Transverse colon (tissue), 4 donors: ENCODE measurements around the gene ANKRD49. TPM values are rescaled to one million over a fixed set of nuclear protein-coding genes. Genes with fewer than 3 reads are reported as not detected.

Experiments used
- DNase-seq: peaks from one replicate; pipeline ENCODE4 v3.0.0-alpha.2; 2019
- H3K27ac ChIP-seq, 4 donors: fragments of 200-600 bp; sonication (generic); 2 replicates each; pipeline ENCODE4 v1.5.1; 2016 to 2018; ENCODE audit warnings: inconsistent platforms in 4 of 4
- H3K27me3 ChIP-seq: fragments of 200-600 bp; sonication (generic); 2 replicates; pipeline ENCODE4 v1.5.1; 2017; ENCODE audit warnings: inconsistent platforms
- H3K36me3 ChIP-seq, 4 donors: fragments of 200-600 bp; sonication (generic); 2 replicates each; pipeline ENCODE4 v1.5.1; 2017 to 2019; ENCODE audit warnings: inconsistent platforms in 4 of 4
- H3K4me1 ChIP-seq, 4 donors: fragments of 200-600 bp; sonication (generic); 2 replicates each; pipeline ENCODE4 v1.5.1; 2017 to 2020; ENCODE audit warnings: inconsistent platforms in 4 of 4
- H3K4me3 ChIP-seq, 4 donors: fragments of 200-600 bp; sonication (generic); 1 replicate in 1 of 4; 2 replicates in 3 of 4; pipeline versions ENCODE4 v1.5.1 to v1.6.1; 2017 to 2019; ENCODE audit warnings: inconsistent platforms in 4 of 4
- H3K9me3 ChIP-seq, 2 donors: fragments of 200-600 bp; sonication (generic); 2 replicates each; pipeline ENCODE4 v1.5.1; 2017 to 2019; ENCODE audit warnings: inconsistent platforms in 2 of 2
- CTCF ChIP-seq, 5 experiments: fragments of 200-600 bp in 3 of 5; fragments of 450-650 bp in 2 of 5; sonication (generic) in 3 of 5; IDR thresholded peaks; 1 replicate in 2 of 5; 2 replicates in 3 of 5; pipeline ENCODE4 v1.5.1; 2016 to 2017; ENCODE audit warnings: antibody characterized with exemption in 5 of 5, inconsistent platforms in 3 of 5, mild to moderate bottlenecking in 2 of 5, moderate library complexity in 1 of 5
- EP300 ChIP-seq: sonication (generic); formaldehyde crosslinking; IDR thresholded peaks from one replicate; pipeline ENCODE4 v1.6.1; 2017; ENCODE audit warnings: antibody characterized with exemption, low read depth
- POLR2A ChIP-seq: fragments of 450-650 bp; IDR thresholded peaks from one replicate; pipeline ENCODE4 v1.6.1; 2016; ENCODE audit warnings: antibody characterized with exemption, mild to moderate bottlenecking, moderate library complexity
- POLR2AphosphoS5 ChIP-seq, 3 donors: sonication (generic); formaldehyde crosslinking; IDR thresholded peaks; one replicate each; pipeline ENCODE4 v1.6.1; 2016; ENCODE audit warnings: antibody characterized with exemption in 3 of 3
- WGBS, 2 donors: methylation state at CpG; one replicate each; pipeline ENCODE4 v1.1.5; 2018; ENCODE audit warnings: low coverage in 1 of 2; 5-methylcytosine and 5-hydroxymethylcytosine counted together
- in situ Hi-C, 4 donors: fragments of 200-750 bp; cut with MboI; loops; one replicate each; pipeline versions ENCODE4 v1.15.0 to v1.15.1; 2017; ENCODE audit warnings: low sequenced_read_pairs in 3 of 4, low pct_ligation_motif_present in 1 of 4, low pct_unique_long_range_greater_than_20kb in 1 of 4
- intact Hi-C: fragments of 100-400 bp; cut with DNase I; formaldehyde crosslinking; loops from one replicate; pipeline ENCODE4 v1.15.1; 2023; ENCODE audit warnings: low total_unique reads
- total RNA-seq, 4 donors: library from RNA; depleted of rRNA; stranded (reverse); fragments of >200 nt; gene quantifications; one replicate each; pipeline ENCODE4 v1.1.0, GENCODE V29; 2016

Gene ANKRD49
- total RNA-seq, 4 donors from 2014 or later: 24.4 to 43.6 (median 33.2) TPM

- Histone ChIP-seq H3K4me3 (no peak overlapping the region), H3K27ac (no peak overlapping the region), H3K9me3 (no peaks in the 10 kb centered on the region), H3K4me1 (peaks cover 0 to 27% (median 10%) of the 10 kb centered on the region in 4 donors), H3K27me3 (no peaks in the 10 kb centered on the region), H3K36me3 (no peaks in the 10 kb centered on the region)
- 44 to 74% methylated on average over 1 to 3 of the region's 3 CpGs for WGBS, 2 donors
- TF ChIP-seq POLR2AphosphoS5 (IDR thresholded peaks at IDR 0.05) (no peak), EP300 (no peak), CTCF (IDR thresholded peaks at IDR 0.05) (no peak)
- in situ Hi-C loops: no loop called here
- no peak for DNase-seq
- intact Hi-C loops: no loop called here
These were observed 38.4 kb downstream of the ANKRD49 start for GRCh38 chr11:94532211-94532610.

GRCh38 chr11:94533206-94533605 is 39.4 kb downstream of the ANKRD49 start:
- no peaks in the 10 kb centered on the region for H3K9me3 ChIP-seq
- 73 to 97% methylated on average over 1 of the region's 1 CpG for WGBS, 2 donors
- intact Hi-C loops (no loop called here), in situ Hi-C loops (no loop called here)
- no peak overlapping the region for H3K4me3 ChIP-seq
- peaks cover 0 to 37% (median 16%) of the 10 kb centered on the region in 4 donors for H3K4me1 ChIP-seq
- no peaks in the 10 kb centered on the region for H3K27me3 ChIP-seq
- TF ChIP-seq POLR2AphosphoS5 (IDR thresholded peaks at IDR 0.05) (no peak), CTCF (IDR thresholded peaks at IDR 0.05) (no peak), EP300 (no peak), POLR2A (no peak)
- H3K27ac ChIP-seq: no peak overlapping the region
- DNase-seq: no peak
- H3K36me3 ChIP-seq: no peaks in the 10 kb centered on the region

GRCh38 chr11:94533696-94534630 is 40.2 kb downstream of the ANKRD49 start:
- H3K27ac ChIP-seq: no peak overlapping the region
- in situ Hi-C loops: no loop called here

GRCh38 chr11:94536386-94536785 is 42.6 kb downstream of the ANKRD49 start:
- Histone ChIP-seq H3K36me3 (no peaks in the 10 kb centered on the region), H3K27me3 (no peaks in the 10 kb centered on the region), H3K27ac (peak overlapping the region; percentile 70 to 85 (median 80)), H3K9me3 (no peaks in the 10 kb centered on the region), H3K4me1 (peaks cover 0 to 63% (median 26%) of the 10 kb centered on the region in 4 donors), H3K4me3 (no peak overlapping the region)
- in situ Hi-C loops (no loop called here), intact Hi-C loops (no loop called here)
- DNase-seq: no peak
- no peak for TF ChIP-seq EP300
- TF ChIP-seq POLR2AphosphoS5 (IDR thresholded peaks at IDR 0.05): peak in 2 of 3 donors; percentile 42 to 73
- no peak for TF ChIP-seq CTCF (IDR thresholded peaks at IDR 0.05)
- no peak for TF ChIP-seq POLR2A

More at GRCh38 chr11:94533696-94534630, 40.2 kb downstream of the ANKRD49 start:
- 71 to 72% methylated on average over 6 of the region's 6 CpGs for WGBS, 2 donors
- Histone ChIP-seq H3K36me3 (no peaks in the 10 kb centered on the region), H3K4me1 (peaks cover 0 to 44% (median 16%) of the 10 kb centered on the region in 4 donors), H3K9me3 (no peaks in the 10 kb centered on the region), H3K4me3 (no peak overlapping the region), H3K27me3 (no peaks in the 10 kb centered on the region)
- DNase-seq: no peak
- intact Hi-C loops: no loop called here
- TF ChIP-seq POLR2A: no peak
- no peak for TF ChIP-seq EP300
- no peak for TF ChIP-seq POLR2AphosphoS5 (IDR thresholded peaks at IDR 0.05)
- no peak for TF ChIP-seq CTCF (IDR thresholded peaks at IDR 0.05)
